Liver (tissue), 4 donors: ENCODE data around the gene NAT9. TPM values are rescaled to one million over a fixed set of nuclear protein-coding genes. Genes with fewer than 3 reads are reported as not detected.

ENCODE experiments used
- polyA plus RNA-seq, 2 donors: library from polyadenylated mRNA; stranded (reverse) in 1 of 2; unstranded in 1 of 2; fragments of 200-250 nt in 1 of 2; fragments of >200 nt in 1 of 2; fragmentation: Nextera tagmentation in 1 of 2; extraction: Ambion mirVana in 1 of 2; gene quantifications; one replicate each; pipeline versions ENCODE4 v1.2.1 to v1.2.3, GENCODE V29; 2013 to 2015
- total RNA-seq, 2 donors: library from RNA; depleted of rRNA; stranded (reverse); fragments of >200 nt; gene quantifications; one replicate each; pipeline ENCODE4 v1.2.3, GENCODE V29; 2014
- donor health status: healthy.
- donor health status: healthy.
- donor health status: healthy.

Gene NAT9
- total and polyA plus RNA-seq, 4 donors, result 8.1 to 25.5 (median 17.1) TPM

Other genes with a start within 250 kb of the NAT9 start
- under 1 TPM; 0.08 to 0.33 TPM for gene CD300LB, start 244.9 kb downstream of the NAT9 start, total RNA-seq
- gene CD300LB, start 244.9 kb downstream of the NAT9 start, polyA plus RNA-seq, result under 1 TPM in 1 of 2 donors, not detected in 1; 0.09 TPM
- gene CD300C, start 230.2 kb downstream of the NAT9 start, total RNA-seq, result 1 to 10 TPM in 1 of 2 donors, under 1 TPM in 1; 0.92 to 1.5 TPM
- 1 to 10 TPM in 1 of 2 donors, under 1 TPM in 1; 0.17 to 1.2 TPM for gene CD300C, start 230.2 kb downstream of the NAT9 start, polyA plus RNA-seq
- gene CD300H, start 208.8 kb downstream of the NAT9 start, total RNA-seq, result under 1 TPM in 1 of 2 donors, not detected in 1; 0.47 TPM
- not detected for gene CD300H, start 208.8 kb downstream of the NAT9 start, polyA plus RNA-seq
- under 1 TPM in 1 of 2 donors, not detected in 1; 0.08 TPM for gene CD300LD, start 184.1 kb downstream of the NAT9 start, total RNA-seq
- not detected for gene CD300LD, start 184.1 kb downstream of the NAT9 start, polyA plus RNA-seq
- gene CD300E, start 152.6 kb downstream of the NAT9 start, total RNA-seq, result under 1 TPM; 0.47 to 0.75 TPM
- under 1 TPM; 0.07 to 0.21 TPM for gene CD300E, start 152.6 kb downstream of the NAT9 start, polyA plus RNA-seq
- gene CD300LF, start 63.4 kb downstream of the NAT9 start, total RNA-seq, result 1 to 10 TPM; 1.5 to 1.9 TPM
- gene CD300LF, start 63.4 kb downstream of the NAT9 start, polyA plus RNA-seq, result under 1 TPM; 0.13 to 0.55 TPM
- gene RAB37, start 39.1 kb downstream of the NAT9 start, total RNA-seq, result 1 to 10 TPM; 5.1 to 5.3 TPM
- gene RAB37, start 39.1 kb downstream of the NAT9 start, polyA plus RNA-seq, result 1 to 10 TPM; 5.9 to 8.8 TPM
- 10 to 100 TPM; 38.1 to 84.1 TPM for gene NHERF1, start 27.7 kb downstream of the NAT9 start, total RNA-seq
- gene NHERF1, start 27.7 kb downstream of the NAT9 start, polyA plus RNA-seq, result 100 to 1,000 TPM; 105 to 160 TPM
- under 1 TPM in 1 of 2 donors, not detected in 1; 0.09 TPM for gene GRIN2C, start 83.5 kb upstream of the NAT9 start, total RNA-seq
- gene GRIN2C, start 83.5 kb upstream of the NAT9 start, polyA plus RNA-seq, result under 1 TPM; 0.03 to 0.10 TPM
- 1 to 10 TPM; 3.9 to 5.3 TPM for gene FDXR, start 96.6 kb upstream of the NAT9 start, total RNA-seq
- 10 to 100 TPM in 1 of 2 donors, 1 to 10 TPM in 1; 3.9 to 10.1 TPM for gene FDXR, start 96.6 kb upstream of the NAT9 start, polyA plus RNA-seq
- gene FADS6, start 117.3 kb upstream of the NAT9 start, total RNA-seq, result 1 to 10 TPM in 1 of 2 donors, not detected in 1; 7.1 TPM
- gene FADS6, start 117.3 kb upstream of the NAT9 start, polyA plus RNA-seq, result 1 to 10 TPM; 2.1 to 4.2 TPM
- gene USH1G, start 146.9 kb upstream of the NAT9 start, total RNA-seq, result under 1 TPM in 1 of 2 donors, not detected in 1; under 0.01 TPM
- gene USH1G, start 146.9 kb upstream of the NAT9 start, polyA plus RNA-seq, result not detected
- not detected for gene OTOP2, start 147.9 kb upstream of the NAT9 start, total RNA-seq
- not detected for gene OTOP2, start 147.9 kb upstream of the NAT9 start, polyA plus RNA-seq
- gene OTOP3, start 159.6 kb upstream of the NAT9 start, total RNA-seq, result not detected
- gene OTOP3, start 159.6 kb upstream of the NAT9 start, polyA plus RNA-seq, result not detected
- 1 to 10 TPM; 2.7 to 6.2 TPM for gene HID1, start 196.4 kb upstream of the NAT9 start, total RNA-seq
- 1 to 10 TPM; 3.5 to 3.8 TPM for gene HID1, start 196.4 kb upstream of the NAT9 start, polyA plus RNA-seq
- gene CDR2L, start 211.3 kb upstream of the NAT9 start, total RNA-seq, result 1 to 10 TPM in 1 of 2 donors, under 1 TPM in 1; 0.70 to 1.5 TPM
- gene CDR2L, start 211.3 kb upstream of the NAT9 start, polyA plus RNA-seq, result 1 to 10 TPM in 1 of 2 donors, under 1 TPM in 1; 0.78 to 1.1 TPM
- 10 to 100 TPM; 20.5 to 29.9 TPM for gene MRPL58, start 236.3 kb upstream of the NAT9 start, total RNA-seq
- gene MRPL58, start 236.3 kb upstream of the NAT9 start, polyA plus RNA-seq, result 10 to 100 TPM; 36.9 to 47.0 TPM